SK-N-SH (cell line): ENCODE results near the gene CRAT. TPM values are rescaled to one million over a fixed set of nuclear protein-coding genes. Genes with fewer than 3 reads are reported as not detected.

ENCODE experiments used
- CTCF ChIA-PET: fragments of 300-600, 350-600 bp; formaldehyde crosslinking; extraction: SDS; loops from one replicate; lab custom pipeline; 2021; lab: Yijun Ruan, JAX
- POLR2A ChIA-PET: fragments of 350-600 bp; sonication (Branson Sonifier 250); formaldehyde crosslinking; extraction: SDS; loops from one replicate; lab custom pipeline; 2020; ENCODE audit warnings: antibody characterized with exemption, inconsistent platforms; lab: Yijun Ruan, JAX
- DNase-seq: peaks from one replicate; pipeline ENCODE4 v3.0.0; 2012
- H2AFZ ChIP-seq: fragments of 200-600 bp; sonication (generic); 2 replicates; pipeline ENCODE4 v1.8.1; 2016; ENCODE audit warnings: antibody characterized with exemption, mild to moderate bottlenecking, low read depth
- H3F3A ChIP-seq: fragments of 200-600 bp; sonication (generic); replicated peaks from 2 replicates; pipeline ENCODE3; 2016; ENCODE audit warnings: antibody characterized with exemption, mild to moderate bottlenecking; ENCODE audit not compliant: insufficient read depth
- H3K27ac ChIP-seq, 2 experiments: fragments of 200-500 bp in 1 of 2; fragments of 200-600 bp in 1 of 2; sonication (Bioruptor generic) in 1 of 2; sonication (generic), shearing (Covaris generic) in 1 of 2; 2 replicates each; pipeline versions ENCODE4 v1.5.1 to v1.6.1; 2014 to 2016; ENCODE audit warnings: low read depth in 2 of 2, inconsistent platforms in 1 of 2, low read length in 1 of 2, mild to moderate bottlenecking in 1 of 2, mixed read lengths in 1 of 2
- H3K27me3 ChIP-seq: fragments of 200-600 bp; sonication (generic), shearing (Covaris generic); 2 replicates; pipeline ENCODE4 v1.6.1; 2016; ENCODE audit warnings: mixed run types; ENCODE audit not compliant: insufficient read depth
- H3K36me3 ChIP-seq, 2 experiments: fragments of 200-500 bp in 1 of 2; fragments of 200-600 bp in 1 of 2; sonication (Bioruptor generic) in 1 of 2; sonication (generic) in 1 of 2; replicated peaks in 1 of 2; 2 replicates each; pipeline versions ENCODE3 to v1.5.1; 2014 to 2016; ENCODE audit warnings: low read length in 1 of 2, mild to moderate bottlenecking in 1 of 2; ENCODE audit not compliant: insufficient read depth in 2 of 2, control insufficient read depth in 1 of 2
- H3K4me1 ChIP-seq, 2 experiments: fragments of 200-500 bp in 1 of 2; fragments of 200-600 bp in 1 of 2; sonication (Bioruptor generic) in 1 of 2; sonication (generic), shearing (Covaris generic) in 1 of 2; 2 replicates each; pipeline versions ENCODE4 v1.5.1 to v1.6.1; 2014 to 2016; ENCODE audit warnings: low read depth in 1 of 2, low read length in 1 of 2, mixed run types in 1 of 2; ENCODE audit not compliant: insufficient read depth in 2 of 2, control insufficient read depth in 1 of 2
- H3K4me2 ChIP-seq: fragments of 200-600 bp; sonication (generic), shearing (Covaris generic); 2 replicates; pipeline ENCODE4 v1.6.1; 2017; ENCODE audit warnings: mixed run types
- H3K4me3 ChIP-seq, 2 experiments: fragments of 200-500 bp in 1 of 2; fragments of 200-600 bp in 1 of 2; sonication (Bioruptor generic) in 1 of 2; sonication (generic), shearing (Covaris generic) in 1 of 2; 2 replicates each; pipeline versions ENCODE4 v1.5.1 to v1.8.1; 2014 to 2016; ENCODE audit warnings: low read depth in 2 of 2, inconsistent platforms in 1 of 2, low read length in 1 of 2, mild to moderate bottlenecking in 1 of 2, mixed read lengths in 1 of 2, moderate library complexity in 1 of 2
- H3K79me2 ChIP-seq: fragments of 200-600 bp; sonication (generic); 2 replicates; pipeline ENCODE4 v1.8.1; 2017; ENCODE audit warnings: mild to moderate bottlenecking; ENCODE audit not compliant: insufficient read depth
- H3K9ac ChIP-seq: fragments of 200-600 bp; sonication (generic); 2 replicates; pipeline ENCODE4 v1.6.1; 2017; ENCODE audit warnings: mixed run types
- H3K9me2 ChIP-seq: fragments of 200-600 bp; sonication (generic); 2 replicates; pipeline ENCODE4 v1.6.1; 2017; ENCODE audit warnings: mixed run types
- H3K9me3 ChIP-seq: fragments of 200-600 bp; sonication (generic); 2 replicates; pipeline ENCODE4 v1.6.1; 2017; ENCODE audit warnings: mixed run types, mild to moderate bottlenecking, moderate library complexity
- H4K20me1 ChIP-seq: fragments of 200-600 bp; sonication (generic); 2 replicates; pipeline ENCODE4 v1.6.1; 2017; ENCODE audit warnings: mild to moderate bottlenecking, mixed run types; ENCODE audit not compliant: insufficient read depth
- CHD2 ChIP-seq: fragments of 150-350 bp; IDR thresholded peaks from 2 replicates; pipeline ENCODE4 v1.6.1; 2018; ENCODE audit warnings: low read length; ENCODE audit not compliant: partially characterized antibody
- CTCF ChIP-seq: fragments of 200-600 bp; sonication (generic); IDR thresholded peaks from 2 replicates; pipeline ENCODE4 v1.6.1; 2017; ENCODE audit warnings: antibody characterized with exemption, mild to moderate bottlenecking, moderate library complexity
- FOSL2 ChIP-seq: IDR thresholded peaks from 2 replicates; pipeline ENCODE4 v1.4.0; 2012; ENCODE audit warnings: low read depth, mild to moderate bottlenecking, moderate library complexity, borderline replicate concordance
- FOXJ3 ChIP-seq: sonication (generic); formaldehyde crosslinking; IDR thresholded peaks from 2 replicates; pipeline ENCODE4 v1.5.1; 2020; ENCODE audit warnings: mild to moderate bottlenecking, missing genetic modification reagents
- GABPA ChIP-seq: IDR thresholded peaks from 2 replicates; pipeline ENCODE4 v1.4.0; 2012; ENCODE audit warnings: low read depth, mild to moderate bottlenecking
- GATA2 ChIP-seq: sonication (generic); formaldehyde crosslinking; IDR thresholded peaks from 2 replicates; pipeline ENCODE4 v1.5.0; 2020; ENCODE audit warnings: mild to moderate bottlenecking, missing genetic modification reagents
- NRF1 ChIP-seq: IDR thresholded peaks from 2 replicates; pipeline ENCODE4 v1.6.1; 2012; ENCODE audit warnings: low read depth, mild to moderate bottlenecking, low read length
- RAD21 ChIP-seq: IDR thresholded peaks from 2 replicates; pipeline ENCODE4 v1.6.1; 2012; ENCODE audit warnings: mild to moderate bottlenecking, low read length
- REST ChIP-seq: IDR thresholded peaks from 2 replicates; pipeline ENCODE4 v1.6.1; 2012; ENCODE audit warnings: mild to moderate bottlenecking, low read depth, low read length, moderate library complexity
- RFX5 ChIP-seq: IDR thresholded peaks from 2 replicates; pipeline ENCODE4 v1.6.1; 2012; ENCODE audit warnings: mild to moderate bottlenecking, improper control_type of control experiment, low read length
- RXRA ChIP-seq: IDR thresholded peaks from 2 replicates; pipeline ENCODE4 v1.4.0; 2012; ENCODE audit warnings: low read depth, mild to moderate bottlenecking, borderline replicate concordance
- SMC3 ChIP-seq: IDR thresholded peaks from 2 replicates; pipeline ENCODE4 v1.6.1; 2012; ENCODE audit warnings: low read depth, low read length, improper control_type of control experiment
- TAF1 ChIP-seq: IDR thresholded peaks from 2 replicates; pipeline ENCODE4 v1.6.1; 2012; ENCODE audit warnings: low read depth, mild to moderate bottlenecking, low read length, moderate library complexity, borderline replicate concordance
- TCF12 ChIP-seq: IDR thresholded peaks from 2 replicates; pipeline ENCODE4 v1.4.0; 2012
- USF2 ChIP-seq: fragments of 150-350 bp; IDR thresholded peaks from 2 replicates; pipeline ENCODE4 v1.6.1; 2017; ENCODE audit warnings: antibody characterized with exemption, low read length, low read depth, borderline replicate concordance
- WGBS: methylation state at CpG from one replicate; pipeline ENCODE4 v1.1.6; 2017; ENCODE audit warnings: low lambda C conversion rate; 5-methylcytosine and 5-hydroxymethylcytosine counted together
- polyA plus RNA-seq, 3 experiments: library from polyadenylated mRNA; depleted of rRNA; stranded (reverse); fragments of >200 nt; gene quantifications; 2 replicates each; pipeline ENCODE4 v1.2.3, GENCODE V29; 2012

The CRAT gene
- polyA plus RNA-seq, 1 of the 3 experiments (the other 2 are of a cell fraction) = 44.5 TPM

- no peak overlapping the region for H2AFZ ChIP-seq
- H3K79me2 ChIP-seq = no peaks in the 10 kb centered on the region
- H3K4me1 ChIP-seq = no peaks in the 10 kb centered on the region
- no peaks in the 10 kb centered on the region for H3F3A ChIP-seq
- no peak overlapping the region for H3K27ac ChIP-seq
- no peaks in the 10 kb centered on the region for H3K27me3 ChIP-seq
- H3K36me3 ChIP-seq = peaks cover 0 to 30% of the 10 kb centered on the region in 2 experiments
- H3K9me3 ChIP-seq = no peaks in the 10 kb centered on the region
- H3K9me2 ChIP-seq = no peaks in the 10 kb centered on the region
- TF ChIP-seq GATA2 (no peak), NRF1 (no peak), TAF1 (no peak), RXRA (no peak), SMC3 (no peak), CTCF (no peak), FOSL2 (no peak), GABPA (no peak), TCF12 (no peak), FOXJ3 (CRISPR knock-in tag) (no peak), RFX5 (no peak), REST (no peak), USF2 (no peak), RAD21 (no peak), CHD2 (no peak)
- DNase-seq = no peak
- H3K9ac ChIP-seq = no peak overlapping the region
- no peaks in the 10 kb centered on the region for H4K20me1 ChIP-seq
- CTCF ChIA-PET = no interaction called here
- POLR2A ChIA-PET = no interaction called here
- no peak overlapping the region for H3K4me3 ChIP-seq
- no peak overlapping the region for H3K4me2 ChIP-seq
- WGBS = 80% methylated on average over 2 of the region's 9 CpGs
These were observed 47.5 kb downstream of the CRAT start for GRCh38 chr9:129063061-129063460.
